Measurements from ENCODE around the gene SPC24. TPM values are rescaled to one million over a fixed set of nuclear protein-coding genes. Genes with fewer than 3 reads are reported as not detected.
A peak's percentile ranks its signal among the peaks of the same experiment; 100 is the strongest.

SPC24 gene
- polyA plus RNA-seq, 1 of the 3 experiments (the other 2 are of a cell fraction): 18.9 TPM

- peaks cover 64% of the 10 kb centered on the region for H3K79me2 ChIP-seq (ENCODE audit: insufficient read depth)
These were observed 39.3 kb upstream of the SPC24 start for GRCh38 chr19:11194656-11195558.

GRCh38 chr19:11194173-11194572, 38.6 kb upstream of the SPC24 start:
- ChIA-PET POLR2A (no interaction called here), CTCF (interaction anchor here (0.7 to 1.4 kb wide), 2 partner anchors 10 to 64 kb away, joined by 3 to 4 read pairs; no protein-coding TSS in a partner anchor)
- H3K9ac ChIP-seq: no peak overlapping the region

More at GRCh38 chr19:11194656-11195558, 39.3 kb upstream of the SPC24 start:
- TF ChIP-seq USF1 (IDR thresholded peaks at IDR 0.05; ENCODE audit: borderline replicate concordance, low read depth) (no peak), FOSL2 (IDR thresholded peaks at IDR 0.05; ENCODE audit: borderline replicate concordance, low read depth) (no peak), FOXJ3 (CRISPR knock-in tag; IDR thresholded peaks at IDR 0.05) (no peak), GABPA (IDR thresholded peaks at IDR 0.05; ENCODE audit: low read depth) (no peak), TEAD4 (IDR thresholded peaks at IDR 0.05; ENCODE audit: borderline replicate concordance, insufficient read depth) (no peak), NRF1 (IDR thresholded peaks at IDR 0.05; ENCODE audit: low read depth, low read length) (no peak), TAF1 (IDR thresholded peaks at IDR 0.05; ENCODE audit: borderline replicate concordance, low read depth, low read length) (no peak), EZH2phosphoT487 (IDR thresholded peaks at IDR 0.05; ENCODE audit: borderline replicate concordance, low read depth) (no peak), ELF1 (IDR thresholded peaks at IDR 0.05) (no peak)
- Histone ChIP-seq H3K4me1 (ENCODE audit: control insufficient read depth in 1 of 2, insufficient read depth in 2 of 2, low read depth in 1 of 2, low read length in 1 of 2) (peaks cover 10 to 19% of the 10 kb centered on the region in 2 experiments; a peak in 1 of 4 replicates), H3K4me2 (peak overlapping the region; percentile 95), H3K27me3 (ENCODE audit: insufficient read depth) (no peaks in the 10 kb centered on the region), H3K36me3 (replicated peaks in 1 of 2; ENCODE audit: control insufficient read depth in 1 of 2, insufficient read depth in 2 of 2, low read length in 1 of 2) (peaks cover 21 to 29% of the 10 kb centered on the region in 2 experiments), H2AFZ (ENCODE audit: low read depth) (no peak overlapping the region), H3K4me3 (ENCODE audit: low read depth in 2 of 2, low read length in 1 of 2) (peak overlapping the region; percentile 2 to 24; a peak in 1 of 4 replicates), H3K9me2 (no peaks in the 10 kb centered on the region), H3F3A (replicated peaks; ENCODE audit: insufficient read depth) (peaks cover 14% of the 10 kb centered on the region), H3K9ac (peak overlapping the region; percentile 15; the same call in 1 of the 2 replicates), H4K20me1 (ENCODE audit: insufficient read depth) (peaks cover 35% of the 10 kb centered on the region), H3K9me3 (no peaks in the 10 kb centered on the region), H3K27ac (ENCODE audit: low read depth in 2 of 2, low read length in 1 of 2) (peak overlapping the region in 1 of 2 experiments; percentile 50; a peak in 2 of 4 replicates)
- ChIA-PET POLR2A (no interaction called here), CTCF (interaction anchor here (0.6 to 1.4 kb wide), 5 partner anchors 10 to 112 kb away, joined by 3 to 4 read pairs (median 3); no protein-coding TSS in a partner anchor)
- 75% methylated on average over 12 of the region's 20 CpGs for WGBS (ENCODE audit: low lambda C conversion rate)
- DNase-seq: no peak

More at GRCh38 chr19:11194173-11194572, 38.6 kb upstream of the SPC24 start:
- Histone ChIP-seq H3K9me3 (no peaks in the 10 kb centered on the region), H2AFZ (ENCODE audit: low read depth) (no peak overlapping the region), H3K36me3 (replicated peaks in 1 of 2; ENCODE audit: control insufficient read depth in 1 of 2, insufficient read depth in 2 of 2, low read length in 1 of 2) (peaks cover 27 to 29% of the 10 kb centered on the region in 2 experiments), H3K27me3 (ENCODE audit: insufficient read depth) (no peaks in the 10 kb centered on the region), H3K9me2 (no peaks in the 10 kb centered on the region), H3K4me3 (ENCODE audit: low read depth in 2 of 2, low read length in 1 of 2) (no peak overlapping the region), H4K20me1 (ENCODE audit: insufficient read depth) (peaks cover 40% of the 10 kb centered on the region), H3K27ac (ENCODE audit: low read depth in 2 of 2, low read length in 1 of 2) (no peak overlapping the region), H3K79me2 (ENCODE audit: insufficient read depth) (peaks cover 70% of the 10 kb centered on the region), H3K4me2 (peak overlapping the region; percentile 95; the same call in 1 of the 2 replicates), H3K4me1 (ENCODE audit: control insufficient read depth in 1 of 2, insufficient read depth in 2 of 2, low read depth in 1 of 2, low read length in 1 of 2) (peaks cover 10 to 24% of the 10 kb centered on the region in 2 experiments; a peak in 1 of 4 replicates), H3F3A (replicated peaks; ENCODE audit: insufficient read depth) (peaks cover 19% of the 10 kb centered on the region)
- WGBS (ENCODE audit: low lambda C conversion rate): 98% methylated on average over 5 of the region's 8 CpGs
- no peak for DNase-seq
- no peak for TF ChIP-seq MEF2A (IDR thresholded peaks at IDR 0.05; ENCODE audit: borderline replicate concordance, low read depth)
- TF ChIP-seq GATA2 (CRISPR knock-in tag; IDR thresholded peaks at IDR 0.05): no peak
- TF ChIP-seq SMC3 (IDR thresholded peaks at IDR 0.05; ENCODE audit: low read depth, low read length): no peak
- TF ChIP-seq NRF1 (IDR thresholded peaks at IDR 0.05; ENCODE audit: low read depth, low read length): no peak
- no peak for TF ChIP-seq NFIC (IDR thresholded peaks at IDR 0.05; ENCODE audit: borderline replicate concordance)
- TF ChIP-seq MAX (IDR thresholded peaks at IDR 0.05; ENCODE audit: low read depth): no peak
- TF ChIP-seq ELF1 (IDR thresholded peaks at IDR 0.05): no peak
- no peak for TF ChIP-seq USF2 (IDR thresholded peaks at IDR 0.05; ENCODE audit: borderline replicate concordance, low read depth, low read length)
- no peak for TF ChIP-seq CTCF (IDR thresholded peaks at IDR 0.05)
- no peak for TF ChIP-seq TAF1 (IDR thresholded peaks at IDR 0.05; ENCODE audit: borderline replicate concordance, low read depth, low read length)
